ENCODE measurements around the gene SLIT3.

SLIT3 gene

DNA sequence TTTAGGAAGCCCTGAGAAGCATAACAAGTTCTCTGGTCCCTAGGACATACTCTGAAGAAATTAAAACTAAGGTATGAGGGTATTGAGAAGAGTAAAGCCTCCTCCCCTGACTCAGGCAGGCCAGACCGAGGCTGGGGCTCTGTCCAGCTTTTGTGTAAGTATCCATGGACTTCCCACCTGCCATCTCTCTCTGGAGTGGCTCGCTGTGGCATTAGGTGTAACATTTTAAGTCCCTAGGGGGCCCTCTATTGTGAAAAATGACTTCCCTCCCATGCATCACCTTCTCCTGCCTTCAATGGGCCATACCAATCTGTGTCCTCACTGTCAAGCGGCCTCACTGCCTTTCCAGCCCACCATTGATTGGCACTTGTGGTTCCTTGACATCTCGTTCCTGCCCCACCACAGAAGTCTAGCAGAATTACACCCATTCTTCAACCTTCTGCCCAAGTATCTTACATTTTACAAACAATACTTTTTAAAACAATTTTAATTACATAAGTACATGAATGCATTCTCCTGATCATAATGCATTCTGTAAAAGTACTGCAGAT lies 205.5 kb downstream of the SLIT3 start:
- no peak for DNase-seq (ENCODE audit: extremely low spot score)
- TF ChIP-seq TARDBP (IDR thresholded peaks at IDR 0.05) (no peak), ELF4 (IDR thresholded peaks at IDR 0.05) (no peak), FOXA1 (IDR thresholded peaks at IDR 0.05) (no peak), L3MBTL2 (conservative IDR thresholded peaks at IDR 0.05) (no peak), FOXM1 (IDR thresholded peaks at IDR 0.05; ENCODE audit: borderline replicate concordance) (no peak), ZNF384 (IDR thresholded peaks at IDR 0.05) (no peak), HDGF (IDR thresholded peaks at IDR 0.05; ENCODE audit: borderline replicate concordance) (no peak), SUZ12 (IDR thresholded peaks at IDR 0.05) (no peak), BHLHE40 (IDR thresholded peaks at IDR 0.05; ENCODE audit: borderline replicate concordance) (no peak), LEF1 (IDR thresholded peaks at IDR 0.05; ENCODE audit: borderline replicate concordance) (no peak), NFRKB (IDR thresholded peaks at IDR 0.05) (no peak), SP1 (IDR thresholded peaks at IDR 0.05) (no peak), ARNT (IDR thresholded peaks at IDR 0.05) (no peak), CTBP1 (IDR thresholded peaks at IDR 0.05; ENCODE audit: borderline replicate concordance) (no peak), FOXK2 (IDR thresholded peaks at IDR 0.05) (no peak)
- TF ChIP-seq, protein P1, sequence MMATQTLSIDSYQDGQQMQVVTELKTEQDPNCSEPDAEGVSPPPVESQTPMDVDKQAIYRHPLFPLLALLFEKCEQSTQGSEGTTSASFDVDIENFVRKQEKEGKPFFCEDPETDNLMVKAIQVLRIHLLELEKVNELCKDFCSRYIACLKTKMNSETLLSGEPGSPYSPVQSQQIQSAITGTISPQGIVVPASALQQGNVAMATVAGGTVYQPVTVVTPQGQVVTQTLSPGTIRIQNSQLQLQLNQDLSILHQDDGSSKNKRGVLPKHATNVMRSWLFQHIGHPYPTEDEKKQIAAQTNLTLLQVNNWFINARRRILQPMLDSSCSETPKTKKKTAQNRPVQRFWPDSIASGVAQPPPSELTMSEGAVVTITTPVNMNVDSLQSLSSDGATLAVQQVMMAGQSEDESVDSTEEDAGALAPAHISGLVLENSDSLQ (IDR thresholded peaks at IDR 0.05), result no peak
- ChIA-PET POLR2A (no interaction called here), CTCF (no interaction called here)

DNA sequence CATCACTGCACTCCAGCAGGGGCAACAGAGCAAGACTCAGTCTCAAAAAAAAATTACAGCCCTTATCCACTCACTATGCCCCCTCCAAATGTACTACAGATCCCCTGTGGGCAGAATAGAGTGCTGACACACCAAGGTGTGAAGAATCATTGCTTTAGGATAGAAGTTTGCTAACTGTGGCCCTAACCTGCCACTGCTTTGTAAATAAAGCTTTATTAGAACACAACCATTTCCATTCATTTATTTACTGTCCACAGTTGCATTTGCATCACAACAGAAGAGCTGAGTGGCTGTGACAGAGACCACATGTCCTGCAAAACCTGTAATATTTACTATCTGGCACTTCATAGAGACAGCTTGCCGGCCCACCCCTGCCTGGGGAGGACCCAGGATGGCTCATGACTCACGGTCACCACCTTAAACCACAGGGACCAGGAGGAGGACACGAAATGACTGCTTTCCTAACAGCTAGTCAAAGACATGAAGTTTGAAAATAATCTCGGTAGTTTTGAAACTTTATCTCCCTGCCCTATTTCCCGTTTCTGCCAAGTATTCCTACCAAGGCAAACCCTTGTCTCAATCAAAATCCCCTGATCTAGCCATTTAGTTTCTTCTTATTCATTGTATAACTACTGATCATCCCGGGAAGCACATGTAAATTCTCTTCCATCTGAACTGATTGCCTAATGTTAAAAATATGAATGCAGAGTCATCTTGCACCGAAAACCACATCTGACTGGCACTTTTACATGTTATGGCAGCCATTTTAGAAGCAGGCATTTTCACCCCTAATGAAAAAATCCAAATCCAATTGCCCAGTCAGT lies 206.1 kb downstream of the SLIT3 start:
- DNase-seq (ENCODE audit: extremely low spot score), result no peak
- CTCF ChIA-PET, result no interaction called here

DNA sequence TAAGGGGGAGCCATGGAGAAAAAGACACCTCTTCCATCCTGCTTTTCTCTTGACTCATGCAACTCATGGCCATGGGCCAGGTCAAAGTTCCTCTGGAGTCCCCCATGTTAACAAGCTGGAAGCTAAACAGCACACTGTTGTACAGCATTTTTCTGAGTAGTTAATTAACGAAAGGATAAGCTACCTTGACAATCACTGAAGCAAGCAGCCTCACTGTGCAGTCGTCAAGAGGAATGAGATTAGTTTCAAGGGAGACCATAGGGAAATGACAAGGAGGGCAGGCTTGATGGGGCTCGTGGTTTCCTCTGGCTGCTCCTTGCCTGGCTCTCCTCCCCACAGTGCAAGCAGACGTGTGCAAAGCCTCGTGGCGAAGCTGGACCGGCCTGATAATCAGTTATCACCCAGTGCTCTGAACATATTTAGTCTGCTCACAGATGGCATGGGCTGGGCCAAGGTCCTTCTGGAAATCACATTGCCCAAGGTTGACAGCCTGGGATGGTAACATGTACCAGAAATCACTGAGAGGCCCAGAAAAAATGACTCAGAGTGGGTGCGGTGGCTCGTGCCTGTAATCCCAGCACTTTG lies 209.5 kb downstream of the SLIT3 start:
- ChIA-PET CTCF (no interaction called here), POLR2A (interaction anchor here (0.5 kb wide), 1 partner anchor 34 kb away, joined by 3 read pairs; no protein-coding TSS in a partner anchor)
- no peak for TF ChIP-seq L3MBTL2 (conservative IDR thresholded peaks at IDR 0.05)
- no peak for TF ChIP-seq ARNT (IDR thresholded peaks at IDR 0.05)
- no peak for TF ChIP-seq BHLHE40 (IDR thresholded peaks at IDR 0.05; ENCODE audit: borderline replicate concordance)
- TF ChIP-seq HDGF (IDR thresholded peaks at IDR 0.05; ENCODE audit: borderline replicate concordance), result no peak
- no peak for TF ChIP-seq SUZ12 (IDR thresholded peaks at IDR 0.05)
- no peak for TF ChIP-seq TARDBP (IDR thresholded peaks at IDR 0.05)
- TF ChIP-seq FOXM1 (IDR thresholded peaks at IDR 0.05; ENCODE audit: borderline replicate concordance), result no peak
- TF ChIP-seq FOXA1 (IDR thresholded peaks at IDR 0.05), result no peak
- no peak for TF ChIP-seq CTBP1 (IDR thresholded peaks at IDR 0.05; ENCODE audit: borderline replicate concordance)
- no peak for DNase-seq (ENCODE audit: extremely low spot score)

More for the DNA sequence above, 206.1 kb downstream of the SLIT3 start:
- TF ChIP-seq BHLHE40 (IDR thresholded peaks at IDR 0.05; ENCODE audit: borderline replicate concordance), result no peak
- TF ChIP-seq, protein P1 (IDR thresholded peaks at IDR 0.05), result no peak
- POLR2A ChIA-PET, result no interaction called here

DNA sequence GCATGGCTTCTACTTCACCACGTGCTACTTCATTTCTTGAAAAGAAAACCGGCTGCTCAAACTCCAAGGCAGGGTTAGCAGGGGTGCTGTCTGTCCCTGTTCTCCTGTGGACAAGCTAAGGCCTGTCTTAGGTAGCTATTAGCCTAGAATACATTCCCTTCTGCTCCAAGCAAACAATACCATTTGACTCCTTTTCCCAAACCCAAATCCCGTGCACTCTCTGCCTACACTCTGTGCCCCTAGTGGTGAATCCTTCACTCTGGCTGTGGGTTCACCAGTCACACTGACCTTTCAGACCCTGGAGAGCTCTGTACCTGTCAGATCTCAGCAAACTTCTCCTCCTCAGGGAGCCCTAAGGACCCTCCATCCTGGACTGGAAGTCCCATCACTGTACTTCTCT lies 211.6 kb downstream of the SLIT3 start:
- TF ChIP-seq FOXM1 (IDR thresholded peaks at IDR 0.05; ENCODE audit: borderline replicate concordance) (no peak), BHLHE40 (IDR thresholded peaks at IDR 0.05; ENCODE audit: borderline replicate concordance) (no peak), LEF1 (IDR thresholded peaks at IDR 0.05; ENCODE audit: borderline replicate concordance) (no peak), HDGF (IDR thresholded peaks at IDR 0.05; ENCODE audit: borderline replicate concordance) (no peak), SUZ12 (IDR thresholded peaks at IDR 0.05) (no peak), L3MBTL2 (conservative IDR thresholded peaks at IDR 0.05) (no peak), ZNF384 (IDR thresholded peaks at IDR 0.05) (no peak), SP1 (IDR thresholded peaks at IDR 0.05) (no peak), TARDBP (IDR thresholded peaks at IDR 0.05) (no peak), FOXK2 (IDR thresholded peaks at IDR 0.05) (no peak), NFRKB (IDR thresholded peaks at IDR 0.05) (no peak), ELF4 (IDR thresholded peaks at IDR 0.05) (no peak), CTBP1 (IDR thresholded peaks at IDR 0.05; ENCODE audit: borderline replicate concordance) (no peak), FOXA1 (IDR thresholded peaks at IDR 0.05) (no peak), ARNT (IDR thresholded peaks at IDR 0.05) (no peak)
- TF ChIP-seq, protein P1 (IDR thresholded peaks at IDR 0.05), result no peak
- no peak for DNase-seq (ENCODE audit: extremely low spot score)
- POLR2A ChIA-PET, result no interaction called here
- CTCF ChIA-PET, result no interaction called here

DNA sequence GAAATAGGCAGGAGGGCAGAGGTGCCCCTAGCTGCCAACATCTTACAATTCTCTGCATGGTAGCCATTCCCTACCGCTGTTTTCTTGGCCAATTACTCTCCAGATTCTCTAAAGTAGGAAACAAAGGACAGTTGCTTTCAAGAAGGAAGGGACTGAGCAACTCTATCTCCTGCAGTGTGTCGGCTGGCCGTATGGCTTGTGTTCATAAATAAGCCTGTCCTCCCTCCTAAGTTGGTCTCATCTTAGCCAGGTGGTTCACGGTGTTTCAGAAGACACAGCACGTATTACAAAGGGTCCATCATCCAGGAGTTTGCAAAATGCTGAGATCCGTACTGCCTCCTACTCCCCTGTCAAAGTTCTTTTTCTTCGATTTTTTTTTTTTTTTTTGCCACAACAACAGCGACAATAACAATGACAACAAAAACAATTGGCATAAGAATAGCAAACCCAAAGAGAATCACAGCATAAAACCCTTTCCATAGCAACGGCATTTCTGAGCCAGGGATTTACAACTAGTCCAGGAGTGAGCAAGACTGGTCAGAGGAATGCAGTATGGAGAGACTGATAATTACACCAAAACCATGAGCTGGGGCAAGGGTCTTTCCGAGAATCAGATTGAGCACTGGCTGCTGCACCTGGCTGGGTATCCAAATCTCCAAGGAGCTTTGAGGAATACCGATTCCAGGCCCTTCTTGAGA lies 212.8 kb downstream of the SLIT3 start:
- CTCF ChIA-PET, result interaction anchor here (1.6 kb wide), 1 partner anchor 9 kb away, joined by 5 read pairs; no protein-coding TSS in a partner anchor
- POLR2A ChIA-PET, result no interaction called here
- TF ChIP-seq ARNT (IDR thresholded peaks at IDR 0.05), result no peak
- no peak for TF ChIP-seq FOXM1 (IDR thresholded peaks at IDR 0.05; ENCODE audit: borderline replicate concordance)
- no peak for TF ChIP-seq TARDBP (IDR thresholded peaks at IDR 0.05)
- TF ChIP-seq, protein P1 (IDR thresholded peaks at IDR 0.05), result no peak
- no peak for TF ChIP-seq SP1 (IDR thresholded peaks at IDR 0.05)
- TF ChIP-seq L3MBTL2 (conservative IDR thresholded peaks at IDR 0.05), result no peak
- no peak for TF ChIP-seq LEF1 (IDR thresholded peaks at IDR 0.05; ENCODE audit: borderline replicate concordance)
- no peak for TF ChIP-seq CTBP1 (IDR thresholded peaks at IDR 0.05; ENCODE audit: borderline replicate concordance)
- TF ChIP-seq SUZ12 (IDR thresholded peaks at IDR 0.05), result no peak
- no peak for TF ChIP-seq ZNF384 (IDR thresholded peaks at IDR 0.05)
- no peak for TF ChIP-seq BHLHE40 (IDR thresholded peaks at IDR 0.05; ENCODE audit: borderline replicate concordance)
- TF ChIP-seq NFRKB (IDR thresholded peaks at IDR 0.05), result no peak
- TF ChIP-seq FOXA1 (IDR thresholded peaks at IDR 0.05), result no peak
- TF ChIP-seq HDGF (IDR thresholded peaks at IDR 0.05; ENCODE audit: borderline replicate concordance), result no peak
- TF ChIP-seq ELF4 (IDR thresholded peaks at IDR 0.05), result no peak
- TF ChIP-seq FOXK2 (IDR thresholded peaks at IDR 0.05), result no peak
- no peak for DNase-seq (ENCODE audit: extremely low spot score)
